D341Med (cell line): Measurements from ENCODE around the gene C5orf47.

Experiments
- DNase-seq: peaks from one replicate; pipeline ENCODE4 v3.0.0; 2012; ENCODE audit warnings: low spot score

Gene C5orf47

GRCh38 chr5:173988554-173989431 lies at the start of gene C5orf47:
C5orf47 (plus strand) TSS chr5:173989170; CDS start chr5:173989264, 94 bp downstream.
- DNase-seq, result no peak

- DNase-seq, result no peak
These were observed 48.7 kb upstream of the C5orf47 start for GRCh38 chr5:173940269-173940668.

GRCh38 chr5:173941102-173941501 lies 47.9 kb upstream of the C5orf47 start:
- DNase-seq, result no peak

- no peak for DNase-seq
These were observed 47.1 kb upstream of the C5orf47 start for GRCh38 chr5:173941758-173942401.

- no peak for DNase-seq
These were observed 44.5 kb upstream of the C5orf47 start for GRCh38 chr5:173944511-173944910.

GRCh38 chr5:173945160-173945559 lies 43.8 kb upstream of the C5orf47 start:
- no peak for DNase-seq

GRCh38 chr5:173946323-173946722 lies 42.6 kb upstream of the C5orf47 start:
- DNase-seq, result no peak

- no peak for DNase-seq
These were observed 38.1 kb upstream of the C5orf47 start for GRCh38 chr5:173950829-173951228.

GRCh38 chr5:173953528-173954090 lies 35.4 kb upstream of the C5orf47 start:
- DNase-seq, result no peak

- DNase-seq, result no peak
These were observed 34.1 kb upstream of the C5orf47 start for GRCh38 chr5:173954671-173955521.

- no peak for DNase-seq
These were observed 28.0 kb upstream of the C5orf47 start for GRCh38 chr5:173960986-173961385.

GRCh38 chr5:173961418-173961817 lies 27.6 kb upstream of the C5orf47 start:
- DNase-seq, result no peak

- DNase-seq, result no peak
These were observed 26.5 kb upstream of the C5orf47 start for GRCh38 chr5:173962436-173962972.

- DNase-seq, result no peak
These were observed 25.7 kb upstream of the C5orf47 start for GRCh38 chr5:173963182-173963838.

- no peak for DNase-seq
These were observed 25.0 kb upstream of the C5orf47 start for GRCh38 chr5:173963867-173964441.

- no peak for DNase-seq
These were observed 24.5 kb upstream of the C5orf47 start for GRCh38 chr5:173964506-173964905.

- no peak for DNase-seq
These were observed 21.7 kb upstream of the C5orf47 start for GRCh38 chr5:173967241-173967640.

GRCh38 chr5:173968154-173968797 lies 20.7 kb upstream of the C5orf47 start:
- DNase-seq, result no peak

- DNase-seq, result no peak
These were observed 19.6 kb upstream of the C5orf47 start for GRCh38 chr5:173969167-173970049.
